ENCODE data around the gene MAP2K4.

DNA sequence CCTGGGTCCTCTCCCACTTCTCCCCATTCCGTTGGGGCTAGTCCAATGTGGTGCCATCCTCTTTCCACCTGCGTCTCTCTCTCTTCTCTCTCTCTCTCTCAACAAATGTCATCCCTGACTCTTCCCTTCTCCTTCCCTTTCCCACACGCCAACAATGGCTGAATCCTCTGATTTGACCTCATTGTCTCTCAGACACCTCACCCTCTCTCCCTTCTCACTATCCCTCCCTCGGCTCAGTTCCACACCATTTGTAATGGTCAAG is 22.8 kb upstream of the MAP2K4 start:
- TF ChIP-seq EZH2 (IDR thresholded peaks at IDR 0.05; ENCODE audit: insufficient read depth, poor library complexity, severe bottlenecking) (no peak), EZH2phosphoT487 (IDR thresholded peaks at IDR 0.05; ENCODE audit: insufficient read depth, low read depth) (no peak)
